ENCODE data around the gene APOC1.
"Not testable (repeated sequence)": the region's sequence is repeated elsewhere in the genome, so short reads cannot be mapped to it uniquely, and the experiment has no call there.

The APOC1 gene

DNA sequence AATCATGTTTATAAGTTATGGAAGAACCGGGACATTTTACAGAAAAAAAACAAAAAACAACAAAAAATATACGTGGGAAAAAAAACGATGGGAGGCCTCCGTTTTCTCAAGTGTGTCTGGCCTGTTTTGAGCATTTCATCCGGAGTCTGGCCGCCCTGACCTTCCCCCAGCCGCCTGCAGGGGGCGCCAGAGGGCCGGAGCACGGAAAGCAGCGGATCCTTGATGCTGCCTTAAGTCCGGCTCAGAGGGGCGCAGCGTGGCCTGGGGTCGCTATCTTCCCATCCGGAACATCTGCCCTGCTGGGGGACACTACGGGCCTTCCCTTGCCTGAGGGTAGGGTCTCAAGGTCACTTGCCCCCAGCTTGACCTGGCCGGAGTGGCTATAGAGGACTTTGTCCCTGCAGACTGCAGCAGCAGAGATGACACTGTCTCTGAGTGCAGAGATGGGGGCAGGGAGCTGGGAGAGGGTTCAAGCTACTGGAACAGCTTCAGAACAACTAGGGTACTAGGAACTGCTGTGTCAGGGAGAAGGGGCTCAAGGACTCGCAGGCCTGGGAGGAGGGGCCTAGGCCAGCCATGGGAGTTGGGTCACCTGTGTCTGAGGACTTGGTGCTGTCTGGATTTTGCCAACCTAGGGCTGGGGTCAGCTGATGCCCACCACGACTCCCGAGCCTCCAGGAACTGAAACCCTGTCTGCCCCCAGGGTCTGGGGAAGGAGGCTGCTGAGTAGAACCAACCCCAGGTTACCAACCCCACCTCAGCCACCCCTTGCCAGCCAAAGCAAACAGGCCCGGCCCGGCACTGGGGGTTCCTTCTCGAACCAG lies 10.6 kb upstream of the APOC1 start:
- H3K4me3 ChIP-seq (ENCODE audit: low read length in 2 of 2): peak overlapping the region in 1 of 2 donors; percentile 8
- no peak overlapping the region for H3K9ac ChIP-seq (ENCODE audit: low read length in 2 of 2)
- peaks cover 11 to 19% of the 10 kb centered on the region in 2 donors for H3K36me3 ChIP-seq (ENCODE audit: control insufficient read depth in 2 of 2, insufficient read depth in 2 of 2, low read length in 2 of 2)
- H3K27me3 ChIP-seq (ENCODE audit: control insufficient read depth in 1 of 2, insufficient read depth in 2 of 2, low read length in 2 of 2): peaks cover 22% of the 10 kb centered on the region in 2 donors
- no peak overlapping the region for H3K27ac ChIP-seq (ENCODE audit: low read length)
- peaks cover 3% of the 10 kb centered on the region for H3K4me1 ChIP-seq (ENCODE audit: control insufficient read depth, insufficient read depth, low read length)
- no peaks in the 10 kb centered on the region for H3K9me3 ChIP-seq (ENCODE audit: control insufficient read depth in 2 of 2, low read length in 2 of 2)

DNA sequence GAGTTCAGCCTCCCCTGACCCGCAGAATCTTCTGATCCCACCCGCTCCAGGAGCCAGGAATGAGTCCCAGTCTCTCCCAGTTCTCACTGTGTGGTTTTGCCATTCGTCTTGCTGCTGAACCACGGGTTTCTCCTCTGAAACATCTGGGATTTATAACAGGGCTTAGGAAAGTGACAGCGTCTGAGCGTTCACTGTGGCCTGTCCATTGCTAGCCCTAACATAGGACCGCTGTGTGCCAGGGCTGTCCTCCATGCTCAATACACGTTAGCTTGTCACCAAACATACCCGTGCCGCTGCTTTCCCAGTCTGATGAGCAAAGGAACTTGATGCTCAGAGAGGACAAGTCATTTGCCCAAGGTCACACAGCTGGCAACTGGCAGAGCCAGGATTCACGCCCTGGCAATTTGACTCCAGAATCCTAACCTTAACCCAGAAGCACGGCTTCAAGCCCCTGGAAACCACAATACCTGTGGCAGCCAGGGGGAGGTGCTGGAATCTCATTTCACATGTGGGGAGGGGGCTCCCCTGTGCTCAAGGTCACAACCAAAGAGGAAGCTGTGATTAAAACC lies 9.9 kb upstream of the APOC1 start:
- peaks cover 22% of the 10 kb centered on the region in 2 donors for H3K27me3 ChIP-seq (ENCODE audit: control insufficient read depth in 1 of 2, insufficient read depth in 2 of 2, low read length in 2 of 2)
- H3K27ac ChIP-seq (ENCODE audit: low read length): no peak overlapping the region

DNA sequence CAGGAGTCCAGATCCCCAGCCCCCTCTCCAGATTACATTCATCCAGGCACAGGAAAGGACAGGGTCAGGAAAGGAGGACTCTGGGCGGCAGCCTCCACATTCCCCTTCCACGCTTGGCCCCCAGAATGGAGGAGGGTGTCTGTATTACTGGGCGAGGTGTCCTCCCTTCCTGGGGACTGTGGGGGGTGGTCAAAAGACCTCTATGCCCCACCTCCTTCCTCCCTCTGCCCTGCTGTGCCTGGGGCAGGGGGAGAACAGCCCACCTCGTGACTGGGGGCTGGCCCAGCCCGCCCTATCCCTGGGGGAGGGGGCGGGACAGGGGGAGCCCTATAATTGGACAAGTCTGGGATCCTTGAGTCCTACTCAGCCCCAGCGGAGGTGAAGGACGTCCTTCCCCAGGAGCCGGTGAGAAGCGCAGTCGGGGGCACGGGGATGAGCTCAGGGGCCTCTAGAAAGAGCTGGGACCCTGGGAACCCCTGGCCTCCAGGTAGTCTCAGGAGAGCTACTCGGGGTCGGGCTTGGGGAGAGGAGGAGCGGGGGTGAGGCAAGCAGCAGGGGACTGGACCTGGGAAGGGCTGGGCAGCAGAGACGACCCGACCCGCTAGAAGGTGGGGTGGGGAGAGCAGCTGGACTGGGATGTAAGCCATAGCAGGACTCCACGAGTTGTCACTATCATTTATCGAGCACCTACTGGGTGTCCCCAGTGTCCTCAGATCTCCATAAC lies 8.8 kb upstream of the APOC1 start, which contains the start of gene APOE:
TSS of gene APOE (plus strand) at position 360 of the 724 bp plus-strand sequence. CDS start 829 bp downstream, outside the sequence.
- H3K27ac ChIP-seq (ENCODE audit: low read length): no peak within 1 kb of the TSS
- H3K27me3 ChIP-seq (ENCODE audit: control insufficient read depth in 1 of 2, insufficient read depth in 2 of 2, low read length in 2 of 2): peaks cover 22% of the 10 kb centered on the region in 2 donors
- peak within 1 kb of the TSS in 1 of 2 donors; percentile 21 for H3K9ac ChIP-seq (ENCODE audit: low read length in 2 of 2)

More for the DNA sequence above, 9.9 kb upstream of the APOC1 start:
- peaks cover 11 to 19% of the 10 kb centered on the region in 2 donors for H3K36me3 ChIP-seq (ENCODE audit: control insufficient read depth in 2 of 2, insufficient read depth in 2 of 2, low read length in 2 of 2)
- no peak overlapping the region for H3K4me3 ChIP-seq (ENCODE audit: low read length in 2 of 2)
- H3K4me1 ChIP-seq (ENCODE audit: control insufficient read depth, insufficient read depth, low read length): peaks cover 3% of the 10 kb centered on the region
- no peak overlapping the region for H3K9ac ChIP-seq (ENCODE audit: low read length in 2 of 2)
- H3K9me3 ChIP-seq (ENCODE audit: control insufficient read depth in 2 of 2, low read length in 2 of 2): no peaks in the 10 kb centered on the region

DNA sequence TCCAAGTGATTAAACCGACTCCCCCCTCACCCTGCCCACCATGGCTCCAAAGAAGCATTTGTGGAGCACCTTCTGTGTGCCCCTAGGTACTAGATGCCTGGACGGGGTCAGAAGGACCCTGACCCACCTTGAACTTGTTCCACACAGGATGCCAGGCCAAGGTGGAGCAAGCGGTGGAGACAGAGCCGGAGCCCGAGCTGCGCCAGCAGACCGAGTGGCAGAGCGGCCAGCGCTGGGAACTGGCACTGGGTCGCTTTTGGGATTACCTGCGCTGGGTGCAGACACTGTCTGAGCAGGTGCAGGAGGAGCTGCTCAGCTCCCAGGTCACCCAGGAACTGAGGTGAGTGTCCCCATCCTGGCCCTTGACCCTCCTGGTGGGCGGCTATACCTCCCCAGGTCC lies 6.8 kb upstream of the APOC1 start:
- no peak overlapping the region for H3K4me3 ChIP-seq (ENCODE audit: low read length in 2 of 2)
- H3K27me3 ChIP-seq (ENCODE audit: control insufficient read depth in 1 of 2, insufficient read depth in 2 of 2, low read length in 2 of 2): peaks cover 22 to 25% of the 10 kb centered on the region in 2 donors
- H3K9ac ChIP-seq (ENCODE audit: low read length in 2 of 2): no peak overlapping the region
- no peaks in the 10 kb centered on the region for H3K9me3 ChIP-seq (ENCODE audit: control insufficient read depth in 2 of 2, low read length in 2 of 2)
- H3K4me1 ChIP-seq (ENCODE audit: control insufficient read depth, insufficient read depth, low read length): peaks cover 6% of the 10 kb centered on the region
- H3K27ac ChIP-seq (ENCODE audit: low read length): no peak overlapping the region
- peaks cover 0 to 2% of the 10 kb centered on the region in 2 donors for H3K36me3 ChIP-seq (ENCODE audit: control insufficient read depth in 2 of 2, insufficient read depth in 2 of 2, low read length in 2 of 2)

More for the DNA sequence above, 8.8 kb upstream of the APOC1 start, which contains the start of gene APOE:
- H3K9me3 ChIP-seq (ENCODE audit: control insufficient read depth in 2 of 2, low read length in 2 of 2): no peaks in the 10 kb centered on the region
- peaks cover 3 to 10% of the 10 kb centered on the region in 2 donors for H3K36me3 ChIP-seq (ENCODE audit: control insufficient read depth in 2 of 2, insufficient read depth in 2 of 2, low read length in 2 of 2)
- peaks cover 3% of the 10 kb centered on the region for H3K4me1 ChIP-seq (ENCODE audit: control insufficient read depth, insufficient read depth, low read length)
- peak within 1 kb of the TSS in 1 of 2 donors; percentile 22 for H3K4me3 ChIP-seq (ENCODE audit: low read length in 2 of 2)

DNA sequence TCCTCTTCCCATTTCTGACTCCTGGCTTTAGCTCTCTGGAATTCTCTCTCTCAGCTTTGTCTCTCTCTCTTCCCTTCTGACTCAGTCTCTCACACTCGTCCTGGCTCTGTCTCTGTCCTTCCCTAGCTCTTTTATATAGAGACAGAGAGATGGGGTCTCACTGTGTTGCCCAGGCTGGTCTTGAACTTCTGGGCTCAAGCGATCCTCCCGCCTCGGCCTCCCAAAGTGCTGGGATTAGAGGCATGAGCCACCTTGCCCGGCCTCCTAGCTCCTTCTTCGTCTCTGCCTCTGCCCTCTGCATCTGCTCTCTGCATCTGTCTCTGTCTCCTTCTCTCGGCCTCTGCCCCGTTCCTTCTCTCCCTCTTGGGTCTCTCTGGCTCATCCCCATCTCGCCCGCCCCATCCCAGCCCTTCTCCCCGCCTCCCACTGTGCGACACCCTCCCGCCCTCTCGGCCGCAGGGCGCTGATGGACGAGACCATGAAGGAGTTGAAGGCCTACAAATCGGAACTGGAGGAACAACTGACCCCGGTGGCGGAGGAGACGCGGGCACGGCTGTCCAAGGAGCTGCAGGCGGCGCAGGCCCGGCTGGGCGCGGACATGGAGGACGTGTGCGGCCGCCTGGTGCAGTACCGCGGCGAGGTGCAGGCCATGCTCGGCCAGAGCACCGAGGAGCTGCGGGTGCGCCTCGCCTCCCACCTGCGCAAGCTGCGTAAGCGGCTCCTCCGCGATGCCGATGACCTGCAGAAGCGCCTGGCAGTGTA lies 6.2 kb upstream of the APOC1 start:
- Histone ChIP-seq H3K4me1 (ENCODE audit: control insufficient read depth, insufficient read depth, low read length) (peaks cover 6% of the 10 kb centered on the region), H3K4me3 (ENCODE audit: low read length in 2 of 2) (no peak overlapping the region), H3K9me3 (ENCODE audit: control insufficient read depth in 2 of 2, low read length in 2 of 2) (no peaks in the 10 kb centered on the region), H3K27me3 (ENCODE audit: control insufficient read depth in 1 of 2, insufficient read depth in 2 of 2, low read length in 2 of 2) (peaks cover 22 to 25% of the 10 kb centered on the region in 2 donors), H3K9ac (ENCODE audit: low read length in 2 of 2) (no peak overlapping the region), H3K36me3 (ENCODE audit: control insufficient read depth in 2 of 2, insufficient read depth in 2 of 2, low read length in 2 of 2) (no peaks in the 10 kb centered on the region), H3K27ac (ENCODE audit: low read length) (no peak overlapping the region)

DNA sequence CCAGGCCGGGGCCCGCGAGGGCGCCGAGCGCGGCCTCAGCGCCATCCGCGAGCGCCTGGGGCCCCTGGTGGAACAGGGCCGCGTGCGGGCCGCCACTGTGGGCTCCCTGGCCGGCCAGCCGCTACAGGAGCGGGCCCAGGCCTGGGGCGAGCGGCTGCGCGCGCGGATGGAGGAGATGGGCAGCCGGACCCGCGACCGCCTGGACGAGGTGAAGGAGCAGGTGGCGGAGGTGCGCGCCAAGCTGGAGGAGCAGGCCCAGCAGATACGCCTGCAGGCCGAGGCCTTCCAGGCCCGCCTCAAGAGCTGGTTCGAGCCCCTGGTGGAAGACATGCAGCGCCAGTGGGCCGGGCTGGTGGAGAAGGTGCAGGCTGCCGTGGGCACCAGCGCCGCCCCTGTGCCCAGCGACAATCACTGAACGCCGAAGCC lies 5.6 kb upstream of the APOC1 start:
- H3K9me3 ChIP-seq (ENCODE audit: control insufficient read depth in 2 of 2, low read length in 2 of 2): no peaks in the 10 kb centered on the region
- peaks cover 6% of the 10 kb centered on the region for H3K4me1 ChIP-seq (ENCODE audit: control insufficient read depth, insufficient read depth, low read length)
- peaks cover 22 to 25% of the 10 kb centered on the region in 2 donors for H3K27me3 ChIP-seq (ENCODE audit: control insufficient read depth in 1 of 2, insufficient read depth in 2 of 2, low read length in 2 of 2)
- no peaks in the 10 kb centered on the region for H3K36me3 ChIP-seq (ENCODE audit: control insufficient read depth in 2 of 2, insufficient read depth in 2 of 2, low read length in 2 of 2)
- no peak overlapping the region for H3K4me3 ChIP-seq (ENCODE audit: low read length in 2 of 2)
- H3K9ac ChIP-seq (ENCODE audit: low read length in 2 of 2): no peak overlapping the region
- no peak overlapping the region for H3K27ac ChIP-seq (ENCODE audit: low read length)

DNA sequence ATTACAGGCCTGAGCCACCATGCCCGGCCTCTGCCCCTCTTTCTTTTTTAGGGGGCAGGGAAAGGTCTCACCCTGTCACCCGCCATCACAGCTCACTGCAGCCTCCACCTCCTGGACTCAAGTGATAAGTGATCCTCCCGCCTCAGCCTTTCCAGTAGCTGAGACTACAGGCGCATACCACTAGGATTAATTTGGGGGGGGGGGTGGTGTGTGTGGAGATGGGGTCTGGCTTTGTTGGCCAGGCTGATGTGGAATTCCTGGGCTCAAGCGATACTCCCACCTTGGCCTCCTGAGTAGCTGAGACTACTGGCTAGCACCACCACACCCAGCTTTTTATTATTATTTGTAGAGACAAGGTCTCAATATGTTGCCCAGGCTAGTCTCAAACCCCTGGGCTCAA lies 4.6 kb upstream of the APOC1 start:
- Histone ChIP-seq H3K27ac (ENCODE audit: low read length) (no peak overlapping the region), H3K27me3 (ENCODE audit: control insufficient read depth in 1 of 2, insufficient read depth in 2 of 2, low read length in 2 of 2) (peaks cover 21 to 22% of the 10 kb centered on the region in 2 donors), H3K9me3 (ENCODE audit: control insufficient read depth in 2 of 2, low read length in 2 of 2) (no peaks in the 10 kb centered on the region), H3K4me1 (ENCODE audit: control insufficient read depth, insufficient read depth, low read length) (peaks cover 6% of the 10 kb centered on the region), H3K4me3 (ENCODE audit: low read length in 2 of 2) (no peak overlapping the region), H3K36me3 (ENCODE audit: control insufficient read depth in 2 of 2, insufficient read depth in 2 of 2, low read length in 2 of 2) (no peaks in the 10 kb centered on the region), H3K9ac (ENCODE audit: low read length in 2 of 2) (no peak overlapping the region)

DNA sequence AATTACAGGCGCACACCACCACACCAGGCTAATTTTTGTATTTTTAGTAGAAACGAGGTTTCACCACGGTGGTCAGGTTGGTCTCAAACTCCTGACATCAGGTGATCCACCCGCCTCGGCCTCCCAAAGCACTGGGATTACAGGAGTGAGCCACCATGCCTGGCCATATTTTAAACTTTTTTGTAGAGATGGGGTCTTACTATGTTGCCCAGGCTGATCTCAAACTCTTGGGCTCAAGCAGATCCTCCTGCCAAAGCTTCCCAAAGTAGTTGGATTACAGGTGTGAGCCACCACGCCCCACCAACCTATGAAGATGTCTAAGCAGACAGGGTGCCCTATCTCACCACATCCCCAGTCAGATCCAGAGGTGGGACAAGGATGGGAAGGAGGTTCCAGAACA lies 2.5 kb upstream of the APOC1 start:
- H3K9ac ChIP-seq (ENCODE audit: low read length in 2 of 2); H3K27me3 ChIP-seq (ENCODE audit: control insufficient read depth in 1 of 2, insufficient read depth in 2 of 2, low read length in 2 of 2); H3K36me3 ChIP-seq (ENCODE audit: control insufficient read depth in 2 of 2, insufficient read depth in 2 of 2, low read length in 2 of 2); H3K4me1 ChIP-seq (ENCODE audit: control insufficient read depth, insufficient read depth, low read length); H3K27ac ChIP-seq (ENCODE audit: low read length); H3K4me3 ChIP-seq (ENCODE audit: low read length in 2 of 2); H3K9me3 ChIP-seq (ENCODE audit: control insufficient read depth in 2 of 2, low read length in 2 of 2): not testable (repeated sequence)

DNA sequence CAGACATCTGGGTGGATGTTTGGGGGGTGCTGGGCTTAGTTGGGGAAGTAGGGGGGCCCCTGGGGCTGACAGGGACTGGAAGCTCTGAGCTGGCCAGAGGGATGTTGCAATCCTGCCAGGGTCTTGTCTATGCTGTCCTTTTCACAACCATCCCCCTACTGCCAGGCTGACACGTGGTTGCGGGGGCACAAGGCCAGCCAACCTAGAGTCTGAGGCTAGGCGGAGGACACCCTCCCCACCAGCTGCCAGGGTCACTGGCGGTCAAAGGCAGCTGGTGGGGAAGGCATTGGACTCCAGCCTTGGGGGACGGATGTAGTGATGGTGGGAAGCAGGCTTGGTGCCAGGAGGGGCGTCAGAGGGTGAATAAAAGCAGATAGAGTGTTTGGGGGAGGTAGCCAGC lies 1.6 kb upstream of the APOC1 start:
- Histone ChIP-seq H3K4me1 (ENCODE audit: control insufficient read depth, insufficient read depth, low read length) (peaks cover 5% of the 10 kb centered on the region), H3K36me3 (ENCODE audit: control insufficient read depth in 2 of 2, insufficient read depth in 2 of 2, low read length in 2 of 2) (no peaks in the 10 kb centered on the region), H3K9me3 (ENCODE audit: control insufficient read depth in 2 of 2, low read length in 2 of 2) (no peaks in the 10 kb centered on the region), H3K27me3 (ENCODE audit: control insufficient read depth in 1 of 2, insufficient read depth in 2 of 2, low read length in 2 of 2) (peaks cover under 1 to 3% of the 10 kb centered on the region in 2 donors), H3K9ac (ENCODE audit: low read length in 2 of 2) (no peak overlapping the region), H3K27ac (ENCODE audit: low read length) (no peak overlapping the region), H3K4me3 (ENCODE audit: low read length in 2 of 2) (no peak overlapping the region)
